Measurements from ENCODE around the gene XPO5.

DNA sequence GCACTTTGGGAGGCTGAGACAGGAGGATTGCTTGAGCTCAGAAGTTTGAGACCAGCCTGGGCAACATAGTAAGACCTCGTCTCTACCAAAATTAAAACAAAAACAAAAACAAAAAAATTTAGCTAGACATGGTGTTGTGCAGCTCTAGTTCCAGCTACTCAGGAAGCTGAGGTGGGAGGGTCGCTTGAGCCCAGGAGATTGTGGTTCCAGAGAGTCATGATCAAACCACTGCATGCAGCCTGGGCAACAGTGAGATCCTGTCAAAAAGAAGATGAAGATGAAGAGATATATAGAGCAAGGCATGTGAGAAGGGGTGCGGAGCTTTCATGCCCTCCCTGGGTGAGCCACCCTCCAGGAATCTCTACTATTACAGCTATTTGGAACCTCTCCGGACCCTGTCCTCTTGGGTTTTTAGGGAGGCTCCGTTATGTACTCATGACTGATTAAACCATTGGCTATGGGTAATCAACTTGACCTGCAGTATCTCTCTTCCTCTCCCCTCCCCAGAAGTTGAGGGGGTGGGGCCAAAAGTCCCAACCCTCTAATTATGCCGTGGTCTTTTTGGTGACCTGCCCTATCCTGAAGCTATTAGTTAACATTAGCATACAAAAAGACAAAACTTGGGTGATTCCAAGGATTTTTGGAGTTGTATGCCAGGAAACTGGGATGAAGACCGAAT, 9.2 kb upstream of the XPO5 start:
- TF ChIP-seq POLR2AphosphoS5 (IDR thresholded peaks at IDR 0.05; ENCODE audit: low read depth) (no peak), EZH2phosphoT487 (IDR thresholded peaks at IDR 0.05; ENCODE audit: unreplicated experiment) (no peak), STAT1 (IDR thresholded peaks at IDR 0.05; ENCODE audit: unreplicated experiment) (no peak), EZH2 (IDR thresholded peaks at IDR 0.05; ENCODE audit: low read depth, unreplicated experiment) (no peak), CREB1 (CRISPR knock-in tag; IDR thresholded peaks at IDR 0.05; ENCODE audit: low read depth) (no peak), NANOG (IDR thresholded peaks at IDR 0.05; ENCODE audit: borderline replicate concordance) (no peak), JUNB (IDR thresholded peaks at IDR 0.05; ENCODE audit: unreplicated experiment) (no peak), ZNF331 (CRISPR knock-in tag; IDR thresholded peaks at IDR 0.05; ENCODE audit: low read depth) (no peak), ZNF114 (CRISPR knock-in tag; IDR thresholded peaks at IDR 0.05) (no peak)
- TF ChIP-seq, protein P1, sequence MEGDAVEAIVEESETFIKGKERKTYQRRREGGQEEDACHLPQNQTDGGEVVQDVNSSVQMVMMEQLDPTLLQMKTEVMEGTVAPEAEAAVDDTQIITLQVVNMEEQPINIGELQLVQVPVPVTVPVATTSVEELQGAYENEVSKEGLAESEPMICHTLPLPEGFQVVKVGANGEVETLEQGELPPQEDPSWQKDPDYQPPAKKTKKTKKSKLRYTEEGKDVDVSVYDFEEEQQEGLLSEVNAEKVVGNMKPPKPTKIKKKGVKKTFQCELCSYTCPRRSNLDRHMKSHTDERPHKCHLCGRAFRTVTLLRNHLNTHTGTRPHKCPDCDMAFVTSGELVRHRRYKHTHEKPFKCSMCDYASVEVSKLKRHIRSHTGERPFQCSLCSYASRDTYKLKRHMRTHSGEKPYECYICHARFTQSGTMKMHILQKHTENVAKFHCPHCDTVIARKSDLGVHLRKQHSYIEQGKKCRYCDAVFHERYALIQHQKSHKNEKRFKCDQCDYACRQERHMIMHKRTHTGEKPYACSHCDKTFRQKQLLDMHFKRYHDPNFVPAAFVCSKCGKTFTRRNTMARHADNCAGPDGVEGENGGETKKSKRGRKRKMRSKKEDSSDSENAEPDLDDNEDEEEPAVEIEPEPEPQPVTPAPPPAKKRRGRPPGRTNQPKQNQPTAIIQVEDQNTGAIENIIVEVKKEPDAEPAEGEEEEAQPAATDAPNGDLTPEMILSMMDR (conservative IDR thresholded peaks at IDR 0.05; ENCODE audit: low read depth in 2 of 2) = no peak
- TF ChIP-seq, protein P2, sequence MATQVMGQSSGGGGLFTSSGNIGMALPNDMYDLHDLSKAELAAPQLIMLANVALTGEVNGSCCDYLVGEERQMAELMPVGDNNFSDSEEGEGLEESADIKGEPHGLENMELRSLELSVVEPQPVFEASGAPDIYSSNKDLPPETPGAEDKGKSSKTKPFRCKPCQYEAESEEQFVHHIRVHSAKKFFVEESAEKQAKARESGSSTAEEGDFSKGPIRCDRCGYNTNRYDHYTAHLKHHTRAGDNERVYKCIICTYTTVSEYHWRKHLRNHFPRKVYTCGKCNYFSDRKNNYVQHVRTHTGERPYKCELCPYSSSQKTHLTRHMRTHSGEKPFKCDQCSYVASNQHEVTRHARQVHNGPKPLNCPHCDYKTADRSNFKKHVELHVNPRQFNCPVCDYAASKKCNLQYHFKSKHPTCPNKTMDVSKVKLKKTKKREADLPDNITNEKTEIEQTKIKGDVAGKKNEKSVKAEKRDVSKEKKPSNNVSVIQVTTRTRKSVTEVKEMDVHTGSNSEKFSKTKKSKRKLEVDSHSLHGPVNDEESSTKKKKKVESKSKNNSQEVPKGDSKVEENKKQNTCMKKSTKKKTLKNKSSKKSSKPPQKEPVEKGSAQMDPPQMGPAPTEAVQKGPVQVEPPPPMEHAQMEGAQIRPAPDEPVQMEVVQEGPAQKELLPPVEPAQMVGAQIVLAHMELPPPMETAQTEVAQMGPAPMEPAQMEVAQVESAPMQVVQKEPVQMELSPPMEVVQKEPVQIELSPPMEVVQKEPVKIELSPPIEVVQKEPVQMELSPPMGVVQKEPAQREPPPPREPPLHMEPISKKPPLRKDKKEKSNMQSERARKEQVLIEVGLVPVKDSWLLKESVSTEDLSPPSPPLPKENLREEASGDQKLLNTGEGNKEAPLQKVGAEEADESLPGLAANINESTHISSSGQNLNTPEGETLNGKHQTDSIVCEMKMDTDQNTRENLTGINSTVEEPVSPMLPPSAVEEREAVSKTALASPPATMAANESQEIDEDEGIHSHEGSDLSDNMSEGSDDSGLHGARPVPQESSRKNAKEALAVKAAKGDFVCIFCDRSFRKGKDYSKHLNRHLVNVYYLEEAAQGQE (IDR thresholded peaks at IDR 0.05; ENCODE audit: unreplicated experiment) = no peak
- TF ChIP-seq, protein P3, sequence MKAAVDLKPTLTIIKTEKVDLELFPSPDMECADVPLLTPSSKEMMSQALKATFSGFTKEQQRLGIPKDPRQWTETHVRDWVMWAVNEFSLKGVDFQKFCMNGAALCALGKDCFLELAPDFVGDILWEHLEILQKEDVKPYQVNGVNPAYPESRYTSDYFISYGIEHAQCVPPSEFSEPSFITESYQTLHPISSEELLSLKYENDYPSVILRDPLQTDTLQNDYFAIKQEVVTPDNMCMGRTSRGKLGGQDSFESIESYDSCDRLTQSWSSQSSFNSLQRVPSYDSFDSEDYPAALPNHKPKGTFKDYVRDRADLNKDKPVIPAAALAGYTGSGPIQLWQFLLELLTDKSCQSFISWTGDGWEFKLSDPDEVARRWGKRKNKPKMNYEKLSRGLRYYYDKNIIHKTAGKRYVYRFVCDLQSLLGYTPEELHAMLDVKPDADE (IDR thresholded peaks at IDR 0.05) = no peak
